Muscle layer of duodenum (tissue), 2 donors: ENCODE measurements around the gene LGALS3BP.
"Not testable (repeated sequence)": the region's sequence is repeated elsewhere in the genome, so short reads cannot be mapped to it uniquely, and the experiment has no call there.

Experiments
- H3K27ac ChIP-seq: one replicate; pipeline ENCODE4 v1.7.0; 2013; ENCODE audit warnings: mild to moderate bottlenecking, low read length
- H3K27me3 ChIP-seq: one replicate; pipeline ENCODE4 v1.7.0; 2013; ENCODE audit warnings: low read depth, mild to moderate bottlenecking, control low read depth, low read length
- H3K36me3 ChIP-seq, 2 donors: one replicate each; pipeline ENCODE4 v1.7.0; 2013; ENCODE audit warnings: low read length in 2 of 2, control low read depth in 1 of 2, mild to moderate bottlenecking in 1 of 2; ENCODE audit not compliant: insufficient read depth in 2 of 2, control insufficient read depth in 1 of 2
- H3K4me1 ChIP-seq, 2 donors: one replicate each; pipeline ENCODE4 v1.7.0; 2013; ENCODE audit warnings: low read length in 2 of 2, mild to moderate bottlenecking in 2 of 2, control low read depth in 1 of 2, moderate library complexity in 1 of 2; ENCODE audit not compliant: insufficient read depth in 2 of 2, control insufficient read depth in 1 of 2
- H3K4me3 ChIP-seq, 2 donors: one replicate each; pipeline ENCODE4 v1.7.0; 2013; ENCODE audit warnings: low read length in 2 of 2, low read depth in 1 of 2, mild to moderate bottlenecking in 1 of 2
- H3K9me3 ChIP-seq, 2 donors: one replicate each; pipeline ENCODE4 v1.7.0; 2013; ENCODE audit warnings: low read length in 2 of 2, control low read depth in 1 of 2, mild to moderate bottlenecking in 1 of 2; ENCODE audit not compliant: control insufficient read depth in 1 of 2
- donor health status: healthy.

The LGALS3BP gene

DNA sequence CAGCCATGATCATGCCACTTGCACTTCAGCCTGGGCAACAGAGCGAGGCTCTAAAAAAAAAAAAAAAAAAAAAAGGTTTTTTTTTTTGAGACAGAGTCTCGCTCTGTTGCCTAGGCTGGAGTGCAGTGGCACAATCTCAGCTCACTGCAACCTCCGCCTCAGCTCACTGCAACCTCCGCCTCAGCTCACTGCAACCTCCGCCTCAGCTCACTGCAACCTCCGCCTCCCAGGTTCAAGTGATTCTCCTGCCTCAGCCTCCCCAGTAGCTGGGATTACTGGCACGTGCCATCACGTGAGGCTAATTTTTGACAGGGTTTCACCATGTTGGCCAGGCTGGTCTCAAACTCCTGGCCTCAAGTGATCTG, 16.8 kb downstream of the LGALS3BP start:
- not testable (repeated sequence) for H3K27me3 ChIP-seq, H3K27ac ChIP-seq, H3K36me3 ChIP-seq, H3K9me3 ChIP-seq, H3K4me3 ChIP-seq, H3K4me1 ChIP-seq

DNA sequence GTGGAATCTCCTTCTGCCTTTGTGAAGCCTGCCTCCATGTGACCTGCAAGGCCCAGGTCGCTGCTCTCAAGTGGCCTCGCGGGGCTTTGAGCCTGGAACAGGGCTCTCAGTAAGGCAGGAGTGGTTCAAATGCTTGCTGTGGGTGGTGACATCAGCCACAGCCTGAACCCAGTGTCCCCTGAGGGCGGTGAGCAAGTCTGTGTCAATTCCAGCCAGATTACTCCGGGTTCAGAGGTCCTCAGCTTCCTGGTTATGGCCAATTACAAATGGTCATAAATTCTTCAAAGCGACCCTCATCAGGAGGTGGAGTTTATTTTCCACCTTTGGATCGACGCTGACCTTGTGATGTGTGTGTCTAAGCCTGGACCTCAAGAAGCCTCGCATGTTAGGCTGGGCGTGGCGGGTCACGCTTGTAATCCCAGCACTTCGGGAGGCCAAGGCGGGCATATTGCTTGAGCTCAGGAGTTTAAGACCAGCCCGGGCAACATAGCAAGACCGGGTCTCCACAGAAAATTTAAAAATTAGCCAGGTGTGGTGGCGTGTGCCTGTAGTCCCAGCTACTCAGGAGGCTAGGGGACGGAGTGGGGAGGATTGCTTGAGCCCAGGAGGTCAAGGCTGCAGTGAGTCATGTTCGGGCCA, 17.3 kb downstream of the LGALS3BP start:
- no peak overlapping the region for H3K4me3 ChIP-seq
- no peaks in the 10 kb centered on the region for H3K36me3 ChIP-seq
- H3K4me1 ChIP-seq = peaks cover 0 to 5% of the 10 kb centered on the region in 2 donors
- H3K27ac ChIP-seq = no peak overlapping the region
- H3K27me3 ChIP-seq = no peaks in the 10 kb centered on the region
- H3K9me3 ChIP-seq = no peaks in the 10 kb centered on the region

GRCh38 chr17:78961571-78961970, 18.2 kb downstream of the LGALS3BP start:
- no peak overlapping the region for H3K4me3 ChIP-seq
- no peaks in the 10 kb centered on the region for H3K9me3 ChIP-seq
- no peak overlapping the region for H3K27ac ChIP-seq
- no peaks in the 10 kb centered on the region for H3K36me3 ChIP-seq
- peaks cover 0 to 5% of the 10 kb centered on the region in 2 donors for H3K4me1 ChIP-seq
- H3K27me3 ChIP-seq = no peaks in the 10 kb centered on the region

GRCh38 chr17:78960928-78961327, 18.8 kb downstream of the LGALS3BP start:
- Histone ChIP-seq H3K27me3 (no peaks in the 10 kb centered on the region), H3K4me1 (peaks cover 0 to 5% of the 10 kb centered on the region in 2 donors), H3K36me3 (no peaks in the 10 kb centered on the region), H3K9me3 (no peaks in the 10 kb centered on the region), H3K27ac (no peak overlapping the region), H3K4me3 (no peak overlapping the region)

GRCh38 chr17:78959803-78960202, 19.9 kb downstream of the LGALS3BP start:
- H3K27me3 ChIP-seq = no peaks in the 10 kb centered on the region
- peaks cover 0 to 5% of the 10 kb centered on the region in 2 donors for H3K4me1 ChIP-seq
- no peak overlapping the region for H3K4me3 ChIP-seq
- no peak overlapping the region for H3K27ac ChIP-seq
- H3K9me3 ChIP-seq = no peaks in the 10 kb centered on the region
- H3K36me3 ChIP-seq = no peaks in the 10 kb centered on the region

GRCh38 chr17:78958641-78959127, 21.0 kb downstream of the LGALS3BP start:
- Histone ChIP-seq H3K4me1 (peaks cover 0 to 5% of the 10 kb centered on the region in 2 donors), H3K36me3 (no peaks in the 10 kb centered on the region), H3K9me3 (no peaks in the 10 kb centered on the region), H3K27me3 (no peaks in the 10 kb centered on the region), H3K4me3 (no peak overlapping the region), H3K27ac (no peak overlapping the region)

GRCh38 chr17:78957128-78957527, 22.6 kb downstream of the LGALS3BP start:
- H3K9me3 ChIP-seq = no peaks in the 10 kb centered on the region
- H3K4me3 ChIP-seq = no peak overlapping the region
- H3K36me3 ChIP-seq = no peaks in the 10 kb centered on the region
- peaks cover 0 to 11% of the 10 kb centered on the region in 2 donors for H3K4me1 ChIP-seq
- H3K27ac ChIP-seq = no peak overlapping the region
- H3K27me3 ChIP-seq = no peaks in the 10 kb centered on the region

DNA sequence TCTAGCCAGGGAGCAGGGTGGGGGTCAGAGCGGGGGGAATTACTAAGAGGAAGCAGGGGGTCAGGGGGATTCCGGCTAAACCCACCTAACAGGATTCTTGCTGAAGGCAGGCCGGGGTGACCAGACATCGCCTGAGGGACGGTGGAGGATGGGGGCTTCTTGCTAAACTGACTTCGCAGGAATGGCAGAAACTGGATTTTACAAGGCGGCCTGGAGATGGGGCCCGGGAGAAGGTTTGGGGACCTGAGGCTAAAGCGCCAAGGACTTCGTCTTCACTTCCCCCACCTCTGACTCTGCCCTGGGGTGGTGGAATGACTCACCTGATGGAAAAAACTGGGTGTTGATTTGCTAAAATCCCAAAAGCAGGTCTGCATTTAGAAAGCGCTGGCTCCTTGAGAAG, 23.5 kb downstream of the LGALS3BP start:
- H3K9me3 ChIP-seq = peaks cover 0 to 4% of the 10 kb centered on the region in 2 donors
- H3K4me1 ChIP-seq = peaks cover 4 to 18% of the 10 kb centered on the region in 2 donors
- H3K36me3 ChIP-seq = no peaks in the 10 kb centered on the region
- H3K27me3 ChIP-seq = no peaks in the 10 kb centered on the region
- no peak overlapping the region for H3K4me3 ChIP-seq
- no peak overlapping the region for H3K27ac ChIP-seq

- Histone ChIP-seq H3K4me3 (no peak overlapping the region), H3K27ac (no peak overlapping the region), H3K4me1 (peaks cover 4 to 13% of the 10 kb centered on the region in 2 donors), H3K36me3 (no peaks in the 10 kb centered on the region), H3K27me3 (no peaks in the 10 kb centered on the region), H3K9me3 (peaks cover 11 to 18% of the 10 kb centered on the region in 2 donors)
Measured at GRCh38 chr17:78954684-78955083, 25.0 kb downstream of the LGALS3BP start.

DNA sequence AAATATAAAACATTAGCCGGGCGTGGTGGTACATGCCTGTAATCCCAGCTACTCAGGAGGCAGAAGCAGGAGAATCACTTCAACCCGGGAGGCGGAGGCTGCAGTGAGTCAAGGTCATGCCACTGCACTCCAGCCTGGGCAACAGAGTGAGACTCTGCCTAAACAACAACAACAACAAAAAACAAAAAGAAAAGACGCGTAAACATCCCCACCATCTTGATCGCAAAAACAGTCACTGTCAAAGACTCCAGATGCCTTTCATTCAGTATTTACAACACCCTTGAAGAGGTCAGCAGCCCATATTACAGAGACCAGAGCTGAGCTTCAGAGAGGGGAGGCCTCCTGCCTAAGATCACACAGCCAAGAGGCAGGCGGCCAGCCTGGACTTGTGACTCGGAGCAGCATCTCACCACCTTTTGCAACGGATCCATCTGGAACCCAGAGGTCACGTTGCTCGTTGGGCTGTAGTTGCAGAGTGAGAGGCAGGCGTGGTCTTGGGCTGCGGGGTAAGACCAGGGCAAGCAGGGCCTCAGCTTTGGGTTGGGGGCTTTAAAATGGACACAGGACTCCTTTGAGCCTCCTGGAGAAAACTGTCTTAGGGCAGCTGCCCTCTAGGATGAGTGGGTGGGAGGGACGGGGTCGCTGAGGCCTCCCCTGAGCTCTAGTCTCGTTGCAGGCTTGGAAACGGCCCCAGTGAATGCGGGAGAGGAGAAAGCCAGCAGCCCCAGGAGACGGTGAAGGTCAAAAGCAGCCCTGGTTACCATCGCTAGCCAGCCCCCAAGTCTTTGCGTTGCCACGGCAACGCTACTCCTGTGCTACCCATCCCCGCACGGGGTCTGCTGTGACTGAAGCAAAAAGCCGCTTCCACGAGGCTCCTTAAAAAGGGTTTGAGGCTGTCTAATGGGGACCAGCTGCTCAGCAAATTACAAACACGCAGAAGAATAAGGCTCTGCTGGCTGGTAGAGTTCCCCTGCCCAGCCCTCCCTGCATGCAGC, 26.1 kb downstream of the LGALS3BP start:
- H3K9me3 ChIP-seq = peaks cover 11 to 18% of the 10 kb centered on the region in 2 donors
- H3K27me3 ChIP-seq = no peaks in the 10 kb centered on the region
- H3K4me1 ChIP-seq = peaks cover 4 to 13% of the 10 kb centered on the region in 2 donors
- H3K4me3 ChIP-seq = no peak overlapping the region
- no peak overlapping the region for H3K27ac ChIP-seq
- H3K36me3 ChIP-seq = no peaks in the 10 kb centered on the region

GRCh38 chr17:78952706-78953105, 27.0 kb downstream of the LGALS3BP start:
- H3K27ac ChIP-seq = no peak overlapping the region
- H3K36me3 ChIP-seq = no peaks in the 10 kb centered on the region
- H3K9me3 ChIP-seq = peaks cover 11 to 18% of the 10 kb centered on the region in 2 donors
- peaks cover 4 to 13% of the 10 kb centered on the region in 2 donors for H3K4me1 ChIP-seq
- no peak overlapping the region for H3K4me3 ChIP-seq
- H3K27me3 ChIP-seq = no peaks in the 10 kb centered on the region
